HCT116 (cell line): ENCODE measurements around the gene TMF1.

Source experiments
- CEBPB ChIP-seq: IDR thresholded peaks from 2 replicates; pipeline ENCODE4 v1.6.1; 2012; ENCODE audit warnings: low read depth
- EZH2 ChIP-seq: fragments of 200-600 bp; sonication (generic); IDR thresholded peaks from 2 replicates; pipeline ENCODE4 v1.6.1; 2017; ENCODE audit warnings: antibody characterized with exemption, mixed run types
- POLR2A ChIP-seq: IDR thresholded peaks from 2 replicates; pipeline ENCODE4 v1.7.0; 2011; ENCODE audit warnings: borderline replicate concordance; ENCODE audit not compliant: insufficient read depth, insufficient read length; ENCODE audit errors: extremely low read depth
- POLR2AphosphoS5 ChIP-seq: IDR thresholded peaks from 2 replicates; pipeline ENCODE4 v1.6.1; 2011; ENCODE audit warnings: mild to moderate bottlenecking, low read depth, low read length, moderate library complexity
- RAD21 ChIP-seq: IDR thresholded peaks from 2 replicates; pipeline ENCODE4 v1.6.1; 2012; ENCODE audit warnings: low read depth, mild to moderate bottlenecking
- YY1 ChIP-seq: IDR thresholded peaks from 2 replicates; pipeline ENCODE4 v1.6.1; 2011; ENCODE audit warnings: low read length, low read depth, moderate library complexity, mild to moderate bottlenecking; ENCODE audit not compliant: insufficient replicate concordance; ENCODE audit errors: extremely low read depth
- ZFX ChIP-seq: fragments of 450-650 bp; IDR thresholded peaks from 2 replicates; pipeline ENCODE4 v1.6.1; 2017
- TF ChIP-seq, protein P1 (sequence below), 3 experiments: fragments of 200-600 bp in 1 of 3; sonication (generic) in 1 of 3; IDR thresholded peaks in 2 of 3; conservative IDR thresholded peaks in 1 of 3; 2 replicates each; pipeline ENCODE4 v1.5.1; 2012 to 2017; ENCODE audit warnings: low read depth in 2 of 3, low read length in 2 of 3, antibody characterized with exemption in 1 of 3, borderline replicate concordance in 1 of 3, control low read depth in 1 of 3, mild to moderate bottlenecking in 1 of 3, mixed read lengths in 1 of 3, mixed run types in 1 of 3, moderate library complexity in 1 of 3; ENCODE audit not compliant: insufficient read depth in 1 of 3
- TF ChIP-seq, protein P2 (sequence below): IDR thresholded peaks from 2 replicates; pipeline ENCODE4 v1.6.1; 2011; ENCODE audit warnings: mild to moderate bottlenecking, low read length, moderate library complexity; ENCODE audit not compliant: insufficient replicate concordance; ENCODE audit errors: extremely low read depth

DNA sequence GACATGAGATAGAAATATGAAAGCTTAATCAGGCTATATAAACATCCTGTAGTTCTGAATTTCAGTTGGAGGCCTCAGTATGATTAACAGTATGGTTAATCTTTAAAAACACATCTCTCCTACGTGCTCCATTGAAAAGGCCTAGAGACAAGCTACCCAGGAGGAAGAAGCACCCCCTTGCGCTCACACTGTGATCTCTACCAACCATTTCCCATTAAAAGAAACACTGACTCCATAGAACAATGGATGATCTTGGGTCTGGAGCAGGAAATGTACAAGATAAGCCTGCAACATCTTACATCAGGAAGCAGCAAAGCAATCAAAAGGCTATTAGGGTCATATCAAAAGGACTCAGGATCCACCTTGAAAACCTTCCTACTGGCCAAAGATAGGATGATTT lies 35.2 kb downstream of the TMF1 start:
- TF ChIP-seq, protein P1, sequence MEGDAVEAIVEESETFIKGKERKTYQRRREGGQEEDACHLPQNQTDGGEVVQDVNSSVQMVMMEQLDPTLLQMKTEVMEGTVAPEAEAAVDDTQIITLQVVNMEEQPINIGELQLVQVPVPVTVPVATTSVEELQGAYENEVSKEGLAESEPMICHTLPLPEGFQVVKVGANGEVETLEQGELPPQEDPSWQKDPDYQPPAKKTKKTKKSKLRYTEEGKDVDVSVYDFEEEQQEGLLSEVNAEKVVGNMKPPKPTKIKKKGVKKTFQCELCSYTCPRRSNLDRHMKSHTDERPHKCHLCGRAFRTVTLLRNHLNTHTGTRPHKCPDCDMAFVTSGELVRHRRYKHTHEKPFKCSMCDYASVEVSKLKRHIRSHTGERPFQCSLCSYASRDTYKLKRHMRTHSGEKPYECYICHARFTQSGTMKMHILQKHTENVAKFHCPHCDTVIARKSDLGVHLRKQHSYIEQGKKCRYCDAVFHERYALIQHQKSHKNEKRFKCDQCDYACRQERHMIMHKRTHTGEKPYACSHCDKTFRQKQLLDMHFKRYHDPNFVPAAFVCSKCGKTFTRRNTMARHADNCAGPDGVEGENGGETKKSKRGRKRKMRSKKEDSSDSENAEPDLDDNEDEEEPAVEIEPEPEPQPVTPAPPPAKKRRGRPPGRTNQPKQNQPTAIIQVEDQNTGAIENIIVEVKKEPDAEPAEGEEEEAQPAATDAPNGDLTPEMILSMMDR (IDR thresholded peaks at IDR 0.05 in 2 of 3, conservative IDR thresholded peaks at IDR 0.05 in 1 of 3; ENCODE audit: borderline replicate concordance in 1 of 3, insufficient read depth in 1 of 3, low read depth in 2 of 3, low read length in 2 of 3): no peak
- no peak for TF ChIP-seq RAD21
- TF ChIP-seq POLR2AphosphoS5: no peak
- TF ChIP-seq POLR2A: no peak
- TF ChIP-seq EZH2: no peak
- no peak for TF ChIP-seq ZFX
- TF ChIP-seq, protein P2, sequence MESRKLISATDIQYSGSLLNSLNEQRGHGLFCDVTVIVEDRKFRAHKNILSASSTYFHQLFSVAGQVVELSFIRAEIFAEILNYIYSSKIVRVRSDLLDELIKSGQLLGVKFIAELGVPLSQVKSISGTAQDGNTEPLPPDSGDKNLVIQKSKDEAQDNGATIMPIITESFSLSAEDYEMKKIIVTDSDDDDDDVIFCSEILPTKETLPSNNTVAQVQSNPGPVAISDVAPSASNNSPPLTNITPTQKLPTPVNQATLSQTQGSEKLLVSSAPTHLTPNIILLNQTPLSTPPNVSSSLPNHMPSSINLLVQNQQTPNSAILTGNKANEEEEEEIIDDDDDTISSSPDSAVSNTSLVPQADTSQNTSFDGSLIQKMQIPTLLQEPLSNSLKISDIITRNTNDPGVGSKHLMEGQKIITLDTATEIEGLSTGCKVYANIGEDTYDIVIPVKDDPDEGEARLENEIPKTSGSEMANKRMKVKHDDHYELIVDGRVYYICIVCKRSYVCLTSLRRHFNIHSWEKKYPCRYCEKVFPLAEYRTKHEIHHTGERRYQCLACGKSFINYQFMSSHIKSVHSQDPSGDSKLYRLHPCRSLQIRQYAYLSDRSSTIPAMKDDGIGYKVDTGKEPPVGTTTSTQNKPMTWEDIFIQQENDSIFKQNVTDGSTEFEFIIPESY: no peak
- no peak for TF ChIP-seq YY1
- TF ChIP-seq CEBPB: no peak
